Subcutaneous adipose tissue (tissue), 4 donors: ENCODE measurements around the gene PLXNB3. TPM values are rescaled to one million over a fixed set of nuclear protein-coding genes. Genes with fewer than 3 reads are reported as not detected.

Source experiments
- CTCF ChIP-seq: fragments of 450-650 bp; IDR thresholded peaks from one replicate; pipeline ENCODE4 v1.5.1; 2016; ENCODE audit warnings: low read depth, mild to moderate bottlenecking, control low read depth, antibody characterized with exemption, moderate library complexity
- total RNA-seq, 4 donors: library from RNA; depleted of rRNA; stranded (reverse); fragments of >200 nt; gene quantifications; one replicate each; pipeline ENCODE4 v1.1.0, GENCODE V29; 2016

Gene PLXNB3
- total RNA-seq, 4 donors from 2014 or later, result 8.8 to 47.3 (median 24.5) TPM

- no peak for TF ChIP-seq CTCF
These were observed 27.8 kb upstream of the PLXNB3 start for GRCh38 chrX:153736071-153736820.

DNA sequence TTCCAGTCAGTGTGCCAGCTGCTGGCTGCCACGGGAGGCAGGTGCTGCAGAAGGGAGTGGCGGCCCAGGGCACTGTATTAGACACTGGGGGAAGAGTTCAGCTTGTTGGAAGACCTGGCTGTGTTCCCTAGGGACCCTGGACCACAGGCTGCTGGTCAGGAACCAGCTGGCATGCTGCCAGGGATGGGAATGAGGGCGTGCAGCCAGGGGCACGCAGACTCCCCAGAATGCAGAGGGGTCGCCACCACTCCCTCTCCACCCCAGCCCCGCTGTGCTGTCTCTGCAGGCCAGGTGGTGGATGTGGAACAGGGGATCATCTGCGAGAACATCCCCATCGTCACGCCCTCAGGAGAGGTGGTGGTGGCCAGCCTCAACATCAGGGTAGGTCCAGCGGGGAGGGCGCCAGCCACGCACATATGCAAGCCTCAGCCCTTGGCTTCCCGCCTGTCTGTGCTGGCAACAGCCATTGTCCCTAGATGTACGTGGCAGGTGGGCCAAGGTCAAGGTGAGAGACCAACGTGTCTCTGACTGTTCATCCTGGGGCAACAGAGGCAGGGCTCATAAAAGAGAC lies 27.1 kb upstream of the PLXNB3 start:
- no peak for TF ChIP-seq CTCF

- TF ChIP-seq CTCF, result no peak
These were observed 25.9 kb upstream of the PLXNB3 start for GRCh38 chrX:153738056-153738605.

- TF ChIP-seq CTCF, result no peak
These were observed 24.1 kb upstream of the PLXNB3 start for GRCh38 chrX:153739754-153740486.

GRCh38 chrX:153740631-153741222 lies 23.3 kb upstream of the PLXNB3 start:
- no peak for TF ChIP-seq CTCF

- TF ChIP-seq CTCF, result no peak
These were observed 22.6 kb upstream of the PLXNB3 start for GRCh38 chrX:153741446-153741845.
